Stimulated activated effector memory CD8-positive, alpha-beta T cell treated with anti-CD3 and anti-CD28 coated beads, Interleukin-12 subunit alpha, Interleukin-12 subunit beta, amount 100 ng/mL, for 72 hours (primary cell): Measurements from ENCODE around the gene MSI2.
A peak's percentile ranks its signal among the peaks of the same experiment; 100 is the strongest.

Source experiments
- ATAC-seq: fragments of 150-1000 bp; cut with Tn5 transposase; 2 replicates; pipeline ENCODE4 v1.10.0; 2021
- DNase-seq, 2 donors: peaks; one replicate each; pipeline ENCODE4 v3.0.0; 2021 to 2022; ENCODE audit warnings: low spot score in 2 of 2
- H3K27ac Mint-ChIP-seq: one replicate; pipeline ENCODE4 v1.8.0; 2022; ENCODE audit warnings: mild to moderate bottlenecking, mixed read lengths
- H3K36me3 Mint-ChIP-seq: one replicate; pipeline ENCODE4 v1.8.0; 2022; ENCODE audit warnings: mild to moderate bottlenecking, mixed read lengths
- H3K4me1 Mint-ChIP-seq: one replicate; pipeline ENCODE4 v1.8.0; 2022; ENCODE audit warnings: mixed read lengths
- H3K4me3 Mint-ChIP-seq: one replicate; pipeline ENCODE4 v1.8.0; 2022; ENCODE audit warnings: mild to moderate bottlenecking, mixed read lengths
- H3K9me3 Mint-ChIP-seq: one replicate; pipeline ENCODE4 v1.8.0; 2022; ENCODE audit warnings: mixed read lengths

MSI2 gene

DNA sequence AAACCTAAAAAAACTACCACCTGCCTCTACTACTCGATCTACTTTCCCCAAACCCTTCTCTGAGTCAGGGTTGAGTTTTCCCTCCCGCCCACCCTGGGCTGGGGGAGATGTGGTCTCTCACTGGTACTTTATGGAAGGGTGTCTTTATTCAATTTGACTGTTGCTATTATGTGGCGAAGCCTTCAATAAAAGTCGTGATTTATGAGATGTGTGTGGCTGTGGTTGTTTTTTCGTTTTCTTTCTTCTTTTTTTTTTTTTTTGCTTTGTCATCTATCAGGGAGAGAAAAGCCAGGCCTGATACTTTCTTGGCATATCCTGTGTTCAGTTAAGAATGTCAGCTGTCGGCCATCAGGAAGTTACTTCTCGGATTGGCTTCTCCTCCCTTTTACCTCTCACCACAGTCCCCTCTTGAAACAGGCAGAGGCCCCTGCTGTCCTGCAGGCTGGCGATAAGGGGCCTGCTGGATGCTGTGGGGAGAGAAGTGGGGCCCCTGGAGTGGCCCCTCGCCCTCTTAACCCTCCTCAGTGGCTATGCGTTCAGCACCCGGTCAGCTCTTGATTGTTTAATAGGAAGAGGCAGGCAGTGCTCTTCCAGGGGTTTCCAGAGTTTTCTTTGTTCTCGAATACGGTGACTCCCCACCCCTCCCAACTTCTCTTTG, 123.0 kb downstream of the MSI2 start:
- Mint-ChIP-seq H3K27ac (peak overlapping the region; percentile 79), H3K4me3 (no peak overlapping the region)
- no peak for ATAC-seq

GRCh38 chr17:57379895-57380434, 123.6 kb downstream of the MSI2 start:
- DNase-seq = no peak
- H3K27ac Mint-ChIP-seq = peak overlapping the region; percentile 79
- ATAC-seq = no peak
- peaks cover 8% of the 10 kb centered on the region for H3K9me3 Mint-ChIP-seq
- H3K36me3 Mint-ChIP-seq = no peaks in the 10 kb centered on the region
- no peak overlapping the region for H3K4me3 Mint-ChIP-seq
- H3K4me1 Mint-ChIP-seq = peaks cover 36% of the 10 kb centered on the region

More for the DNA sequence above, 123.0 kb downstream of the MSI2 start:
- H3K4me1 Mint-ChIP-seq = peaks cover 37% of the 10 kb centered on the region
- no peaks in the 10 kb centered on the region for H3K36me3 Mint-ChIP-seq
- no peak for DNase-seq
- peaks cover 2% of the 10 kb centered on the region for H3K9me3 Mint-ChIP-seq

GRCh38 chr17:57381498-57381897, 125.2 kb downstream of the MSI2 start:
- ATAC-seq (no peak), DNase-seq (no peak)
- Mint-ChIP-seq H3K4me1 (peaks cover 33% of the 10 kb centered on the region), H3K9me3 (peaks cover 8% of the 10 kb centered on the region), H3K36me3 (no peaks in the 10 kb centered on the region), H3K4me3 (no peak overlapping the region), H3K27ac (peak overlapping the region; percentile 66)

- Mint-ChIP-seq H3K4me3 (no peak overlapping the region), H3K4me1 (peaks cover 31% of the 10 kb centered on the region), H3K27ac (no peak overlapping the region), H3K36me3 (peaks cover 3% of the 10 kb centered on the region), H3K9me3 (peaks cover 17% of the 10 kb centered on the region)
- no peak for DNase-seq
- no peak for ATAC-seq
Measured at GRCh38 chr17:57384219-57384618, 127.9 kb downstream of the MSI2 start.

DNA sequence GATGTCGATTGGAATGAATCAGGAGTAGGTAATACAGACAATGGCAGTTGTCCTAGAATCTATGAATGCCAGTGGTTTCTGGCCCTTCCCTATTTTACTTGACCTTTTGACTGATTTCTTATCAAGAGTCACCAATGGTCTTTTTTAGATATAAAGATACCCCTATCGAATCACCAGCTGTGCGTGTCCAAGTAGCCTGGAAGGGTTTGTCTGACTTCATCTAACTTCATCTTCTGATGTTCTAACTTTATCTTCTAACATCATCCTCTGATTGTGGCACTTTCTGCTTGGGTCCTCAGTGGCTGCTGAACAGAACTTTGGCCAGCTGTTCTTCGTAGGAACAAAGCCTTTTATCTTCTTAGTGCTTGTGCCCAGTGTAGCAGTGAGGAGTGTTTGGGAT, 129.7 kb downstream of the MSI2 start:
- Mint-ChIP-seq H3K4me3 (no peak overlapping the region), H3K36me3 (peaks cover 5% of the 10 kb centered on the region), H3K4me1 (peaks cover 27% of the 10 kb centered on the region), H3K27ac (no peak overlapping the region), H3K9me3 (peaks cover 19% of the 10 kb centered on the region)
- DNase-seq (no peak), ATAC-seq (no peak)

DNA sequence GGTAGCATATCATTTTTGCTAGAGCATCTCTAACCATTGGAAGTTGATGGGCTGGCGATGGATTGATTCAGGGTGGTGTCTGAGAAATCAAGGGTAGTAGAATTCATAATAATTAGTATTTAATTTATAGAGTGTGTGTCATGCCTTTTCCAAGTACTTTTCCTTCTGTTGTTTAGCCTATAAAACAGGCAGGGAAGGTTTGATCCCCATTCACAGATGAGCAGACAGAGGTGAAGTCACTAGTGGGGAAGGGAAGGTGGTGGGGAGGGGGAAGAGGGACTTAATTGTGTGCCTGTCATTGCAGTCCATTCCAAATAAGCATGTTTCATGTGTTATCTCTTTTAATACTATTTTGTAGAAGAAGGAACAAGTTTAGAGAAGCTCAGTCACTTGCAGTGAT, 131.3 kb downstream of the MSI2 start:
- Mint-ChIP-seq H3K4me3 (no peak overlapping the region), H3K36me3 (peaks cover 5% of the 10 kb centered on the region), H3K4me1 (peaks cover 21% of the 10 kb centered on the region), H3K9me3 (peaks cover 19% of the 10 kb centered on the region), H3K27ac (no peak overlapping the region)
- no peak for ATAC-seq
- no peak for DNase-seq

DNA sequence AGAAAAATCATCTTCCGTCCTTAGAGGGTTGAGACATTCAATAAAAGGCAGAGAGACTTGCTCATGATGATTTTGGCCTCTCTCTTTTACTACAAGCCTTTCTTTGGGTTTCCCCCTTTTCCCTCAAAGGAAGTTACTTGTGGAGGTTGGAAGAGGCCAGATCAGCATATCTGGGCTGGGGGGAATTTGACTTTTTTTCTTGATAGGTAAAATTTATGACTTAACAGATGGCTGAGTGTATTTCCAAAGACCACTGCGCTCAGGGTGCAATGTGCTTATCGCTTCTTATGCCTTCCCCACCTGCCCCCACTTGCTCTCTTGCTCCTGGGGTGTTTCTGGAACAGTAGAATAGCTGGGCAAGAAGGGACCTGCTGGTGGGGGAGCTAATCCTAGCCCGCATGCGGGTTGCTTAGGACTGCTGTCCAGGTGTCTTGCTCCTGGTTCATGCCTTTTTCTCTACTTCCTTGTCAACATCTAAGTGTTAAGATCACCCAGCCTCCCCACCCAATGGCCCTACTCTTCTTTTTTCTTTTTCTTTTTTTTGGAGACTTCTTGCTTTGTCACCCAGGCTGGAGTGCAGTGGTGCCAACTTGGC, 131.9 kb downstream of the MSI2 start:
- H3K36me3 Mint-ChIP-seq = peaks cover 5% of the 10 kb centered on the region
- ATAC-seq = no peak
- no peak overlapping the region for H3K4me3 Mint-ChIP-seq
- no peak for DNase-seq
- peaks cover 21% of the 10 kb centered on the region for H3K4me1 Mint-ChIP-seq
- H3K9me3 Mint-ChIP-seq = peaks cover 16% of the 10 kb centered on the region
- H3K27ac Mint-ChIP-seq = no peak overlapping the region

GRCh38 chr17:57389473-57389872, 133.2 kb downstream of the MSI2 start:
- Mint-ChIP-seq H3K4me1 (peaks cover 22% of the 10 kb centered on the region), H3K4me3 (no peak overlapping the region), H3K27ac (peak overlapping the region; percentile 13), H3K36me3 (peaks cover 5% of the 10 kb centered on the region), H3K9me3 (peaks cover 16% of the 10 kb centered on the region)
- DNase-seq (no peak), ATAC-seq (no peak)

DNA sequence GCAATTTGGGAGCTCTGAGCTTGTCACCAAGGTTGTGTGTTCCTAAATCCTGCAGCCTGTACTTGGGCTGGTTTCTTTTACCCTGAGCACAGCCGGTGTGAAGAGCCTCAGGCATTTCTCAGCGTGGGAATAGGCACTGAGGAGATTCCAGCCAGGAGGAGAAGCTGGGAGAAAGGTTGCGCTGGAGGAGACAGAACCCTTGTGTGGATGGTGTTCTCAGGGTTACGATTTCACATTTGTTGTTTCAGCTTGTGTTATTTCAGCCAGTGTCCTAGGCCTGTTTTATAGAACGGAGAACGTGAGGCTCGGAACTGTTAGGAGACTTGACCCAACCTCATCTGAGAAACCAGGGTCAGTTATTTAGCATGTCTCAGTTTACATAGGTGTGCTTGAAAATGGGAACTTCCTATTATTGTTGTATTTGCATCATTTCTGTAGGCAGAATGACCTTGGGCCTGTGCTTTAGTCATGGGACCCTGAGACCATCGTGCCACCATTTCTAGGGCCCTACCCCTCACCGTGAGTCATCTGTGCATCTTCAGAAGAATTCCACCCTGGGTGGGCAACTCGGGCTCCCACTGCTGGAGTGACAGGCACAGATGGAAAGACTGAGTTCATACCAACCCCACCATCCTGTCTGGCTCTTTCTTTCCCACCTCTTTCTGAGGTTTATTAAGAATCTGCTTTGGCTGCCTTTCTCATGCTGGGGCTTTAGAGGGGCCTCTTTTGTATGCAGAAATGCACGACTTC, 134.9 kb downstream of the MSI2 start:
- H3K9me3 Mint-ChIP-seq = peaks cover 10% of the 10 kb centered on the region
- H3K27ac Mint-ChIP-seq = no peak overlapping the region
- ATAC-seq (no peak), DNase-seq (no peak)
- H3K4me3 Mint-ChIP-seq = no peak overlapping the region
- H3K36me3 Mint-ChIP-seq = peaks cover 5% of the 10 kb centered on the region
- H3K4me1 Mint-ChIP-seq = peaks cover 33% of the 10 kb centered on the region

DNA sequence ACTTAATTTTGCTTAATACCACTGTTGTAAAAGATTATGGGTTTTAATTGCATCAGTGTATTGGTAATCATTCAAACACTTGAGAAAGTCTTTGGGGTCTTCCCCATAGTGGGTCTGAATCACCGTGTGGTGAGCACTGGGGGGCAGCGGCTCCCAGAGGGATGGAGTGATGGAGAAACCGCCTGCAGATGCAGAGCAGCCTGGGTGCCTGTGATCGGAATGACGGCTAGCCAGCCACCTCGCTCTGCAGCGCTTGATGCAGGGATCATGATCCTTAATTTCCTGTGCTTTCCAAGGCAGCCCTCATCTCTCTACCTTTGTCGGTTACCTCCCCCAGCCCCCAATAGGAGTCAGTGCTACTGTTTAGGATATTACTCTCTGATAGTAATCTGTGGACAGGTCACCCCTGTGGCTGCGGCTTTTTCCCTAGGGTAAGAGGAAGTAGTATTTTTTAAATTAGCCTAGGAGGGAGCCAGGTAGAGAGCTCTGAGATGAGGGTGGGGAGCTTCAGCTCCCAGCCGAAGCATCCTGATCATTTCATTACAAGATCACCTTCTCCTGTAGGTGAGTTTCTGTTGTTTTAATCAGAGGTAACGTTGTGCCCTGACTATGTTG, 135.6 kb downstream of the MSI2 start:
- no peak overlapping the region for H3K27ac Mint-ChIP-seq
- H3K4me1 Mint-ChIP-seq = peaks cover 33% of the 10 kb centered on the region
- peaks cover 10% of the 10 kb centered on the region for H3K9me3 Mint-ChIP-seq
- no peak overlapping the region for H3K4me3 Mint-ChIP-seq
- DNase-seq = no peak
- peaks cover 5% of the 10 kb centered on the region for H3K36me3 Mint-ChIP-seq
- ATAC-seq = no peak

DNA sequence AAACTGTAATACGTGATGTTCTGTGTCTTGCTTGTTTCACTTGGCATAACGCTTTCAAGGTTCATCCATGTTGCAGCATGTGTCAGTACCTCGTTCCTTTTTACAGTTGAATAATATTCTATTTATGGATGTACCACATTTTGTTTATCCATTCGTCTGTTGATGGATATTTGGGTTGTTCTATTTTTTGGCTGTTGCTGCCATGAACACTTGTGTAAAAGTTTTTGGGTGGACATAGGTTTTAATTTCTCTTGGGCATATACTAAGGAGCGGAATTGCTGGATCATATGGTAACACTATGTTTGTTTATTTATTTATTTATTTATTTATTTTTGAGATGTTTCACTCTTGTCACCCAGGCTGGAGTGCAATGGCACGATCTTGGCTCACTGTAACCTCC, 137.0 kb downstream of the MSI2 start:
- ATAC-seq = no peak
- Mint-ChIP-seq H3K4me3 (no peak overlapping the region), H3K4me1 (peaks cover 33% of the 10 kb centered on the region), H3K27ac (no peak overlapping the region), H3K36me3 (peaks cover 5% of the 10 kb centered on the region), H3K9me3 (peaks cover 3% of the 10 kb centered on the region)
- no peak for DNase-seq

DNA sequence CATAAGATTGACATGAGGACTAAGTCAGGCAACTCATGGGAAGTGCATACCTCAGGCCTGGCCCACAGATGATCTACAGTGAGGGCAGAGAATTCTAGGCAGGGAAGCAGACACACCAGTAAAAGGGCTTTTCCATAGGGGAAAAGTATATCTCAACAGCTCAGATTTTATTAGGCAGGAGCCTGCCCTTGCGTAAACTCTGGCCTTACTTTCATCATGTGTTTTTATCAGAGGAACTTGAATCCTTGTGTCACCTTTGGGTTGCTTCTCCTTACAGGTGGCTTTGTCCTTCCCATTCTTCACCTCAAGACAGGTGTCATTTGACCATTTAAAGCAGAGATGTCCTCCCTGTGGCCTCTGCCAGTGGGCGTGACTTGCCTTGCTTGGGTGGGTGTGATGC, 138.1 kb downstream of the MSI2 start:
- ATAC-seq (no peak), DNase-seq (no peak)
- Mint-ChIP-seq H3K36me3 (peaks cover 1% of the 10 kb centered on the region), H3K9me3 (peaks cover under 1% of the 10 kb centered on the region), H3K27ac (no peak overlapping the region), H3K4me3 (no peak overlapping the region), H3K4me1 (peaks cover 31% of the 10 kb centered on the region)

- no peak for DNase-seq
- Mint-ChIP-seq H3K4me3 (no peak overlapping the region), H3K4me1 (peaks cover 32% of the 10 kb centered on the region), H3K27ac (peak overlapping the region; percentile 1), H3K36me3 (peaks cover 6% of the 10 kb centered on the region), H3K9me3 (no peaks in the 10 kb centered on the region)
- no peak for ATAC-seq
Measured at GRCh38 chr17:57395721-57396321, 139.5 kb downstream of the MSI2 start.

DNA sequence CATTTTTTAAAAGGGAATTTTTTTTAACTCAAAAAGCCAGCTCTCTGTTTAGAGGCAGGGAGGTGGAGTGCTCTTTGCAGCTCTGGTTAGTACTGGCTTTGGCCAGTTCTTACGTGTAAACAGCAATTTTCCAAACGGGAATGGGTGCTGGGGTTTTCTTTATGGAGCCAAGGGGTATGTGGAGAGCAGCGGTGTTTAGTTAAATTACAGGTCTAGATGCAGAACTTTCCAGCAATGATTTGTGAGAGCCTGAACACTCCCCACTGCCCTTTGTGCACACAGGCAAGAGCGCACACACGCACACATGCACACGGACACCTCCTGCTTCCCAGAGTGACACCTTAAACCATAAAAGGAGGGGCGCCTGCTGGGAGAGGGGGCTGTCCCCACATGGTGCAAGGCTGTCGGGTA, 140.2 kb downstream of the MSI2 start:
- Mint-ChIP-seq H3K4me3 (no peak overlapping the region), H3K9me3 (no peaks in the 10 kb centered on the region), H3K36me3 (peaks cover 13% of the 10 kb centered on the region), H3K27ac (no peak overlapping the region), H3K4me1 (peaks cover 32% of the 10 kb centered on the region)
- ATAC-seq = no peak
- no peak for DNase-seq

DNA sequence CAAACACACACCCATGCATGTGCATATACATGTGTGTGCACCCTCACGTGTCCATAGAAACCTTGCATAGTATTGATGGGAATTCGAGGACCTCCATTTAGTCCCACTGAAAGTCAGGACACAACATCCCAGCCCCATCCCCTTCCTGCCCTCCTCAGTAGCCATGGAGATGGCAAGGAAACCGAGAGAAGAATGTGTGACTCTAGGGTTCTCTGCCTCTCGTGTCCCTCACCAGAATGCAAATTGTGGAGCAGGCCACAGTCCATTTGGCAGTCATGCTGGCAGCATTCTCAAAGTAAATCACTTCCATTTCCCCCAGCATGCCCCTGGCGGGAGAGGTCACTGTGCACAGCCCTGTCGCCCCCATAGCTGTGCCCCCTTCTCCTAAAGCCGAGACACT, 141.1 kb downstream of the MSI2 start:
- peaks cover 32% of the 10 kb centered on the region for H3K4me1 Mint-ChIP-seq
- H3K9me3 Mint-ChIP-seq = no peaks in the 10 kb centered on the region
- no peak overlapping the region for H3K27ac Mint-ChIP-seq
- ATAC-seq = no peak
- H3K36me3 Mint-ChIP-seq = peaks cover 20% of the 10 kb centered on the region
- no peak for DNase-seq
- H3K4me3 Mint-ChIP-seq = no peak overlapping the region
